NCI-H446 treated with DMSO at 0.1 percent for 48 hours (cell line): ENCODE data around the gene MATCAP1.

Source experiments
- DNase-seq: peaks from one replicate; lab custom pipeline; 2025; lab: John Stamatoyannopoulos, UW

The MATCAP1 gene

GRCh38 chr16:67207249-67208091, 23.7 kb upstream of the MATCAP1 start:
- no peak for DNase-seq

- no peak for DNase-seq
Observed at GRCh38 chr16:67206838-67207248, 23.1 kb upstream of the MATCAP1 start.

GRCh38 chr16:67206129-67206837, 22.5 kb upstream of the MATCAP1 start:
- DNase-seq, result no peak

GRCh38 chr16:67204076-67204475, 20.3 kb upstream of the MATCAP1 start:
- no peak for DNase-seq

GRCh38 chr16:67202956-67203493, 19.3 kb upstream of the MATCAP1 start:
- DNase-seq, result no peak

GRCh38 chr16:67202426-67202825, 18.7 kb upstream of the MATCAP1 start:
- no peak for DNase-seq

- DNase-seq, result no peak
Observed at GRCh38 chr16:67201411-67202345, 17.9 kb upstream of the MATCAP1 start.

GRCh38 chr16:67200491-67200890, 16.7 kb upstream of the MATCAP1 start:
- DNase-seq, result no peak

- DNase-seq, result no peak
Observed at GRCh38 chr16:67199808-67200198, 16.0 kb upstream of the MATCAP1 start.

- no peak for DNase-seq
Observed at GRCh38 chr16:67199011-67199807, 15.4 kb upstream of the MATCAP1 start, which contains the start of gene ELMO3. ELMO3 (plus strand) TSS chr16:67199131; CDS start chr16:67199327, 196 bp downstream.

- no peak for DNase-seq
Observed at GRCh38 chr16:67198238-67198734, 14.5 kb upstream of the MATCAP1 start.

- DNase-seq, result no peak
Observed at GRCh38 chr16:67197704-67198103, 13.9 kb upstream of the MATCAP1 start.

- no peak for DNase-seq
Observed at GRCh38 chr16:67196881-67197280, 13.1 kb upstream of the MATCAP1 start.

- no peak for DNase-seq
Observed at GRCh38 chr16:67195676-67196075, 11.9 kb upstream of the MATCAP1 start.

- DNase-seq, result no peak
Observed at GRCh38 chr16:67194260-67194659, 10.5 kb upstream of the MATCAP1 start.

- no peak for DNase-seq
Observed at GRCh38 chr16:67193536-67193935, 9.8 kb upstream of the MATCAP1 start.

- no peak for DNase-seq
Observed at GRCh38 chr16:67192781-67193361, 9.1 kb upstream of the MATCAP1 start.

GRCh38 chr16:67191995-67192681, 8.4 kb upstream of the MATCAP1 start, which contains the start of gene E2F4:
E2F4 (plus strand) TSS chr16:67192155; CDS start chr16:67192228, 73 bp downstream.
- peak; percentile 73 for DNase-seq

- no peak for DNase-seq
Observed at GRCh38 chr16:67191411-67191994, 7.7 kb upstream of the MATCAP1 start.
